DND-41 (cell line): ENCODE data around the gene STRADA.

Experiments used
- EZH2 ChIP-seq: IDR thresholded peaks from 3 replicates; pipeline ENCODE4 v1.6.1; 2012; ENCODE audit warnings: borderline replicate concordance, low read depth, mild to moderate bottlenecking, moderate library complexity, low read length, inconsistent platforms; ENCODE audit not compliant: severe bottlenecking
- TF ChIP-seq, protein P1 (sequence below): IDR thresholded peaks from 2 replicates; pipeline ENCODE4 v1.5.1; 2012; ENCODE audit warnings: borderline replicate concordance, low read length, moderate library complexity, mild to moderate bottlenecking; ENCODE audit not compliant: poor library complexity, severe bottlenecking; ENCODE audit errors: extremely low read depth

DNA sequence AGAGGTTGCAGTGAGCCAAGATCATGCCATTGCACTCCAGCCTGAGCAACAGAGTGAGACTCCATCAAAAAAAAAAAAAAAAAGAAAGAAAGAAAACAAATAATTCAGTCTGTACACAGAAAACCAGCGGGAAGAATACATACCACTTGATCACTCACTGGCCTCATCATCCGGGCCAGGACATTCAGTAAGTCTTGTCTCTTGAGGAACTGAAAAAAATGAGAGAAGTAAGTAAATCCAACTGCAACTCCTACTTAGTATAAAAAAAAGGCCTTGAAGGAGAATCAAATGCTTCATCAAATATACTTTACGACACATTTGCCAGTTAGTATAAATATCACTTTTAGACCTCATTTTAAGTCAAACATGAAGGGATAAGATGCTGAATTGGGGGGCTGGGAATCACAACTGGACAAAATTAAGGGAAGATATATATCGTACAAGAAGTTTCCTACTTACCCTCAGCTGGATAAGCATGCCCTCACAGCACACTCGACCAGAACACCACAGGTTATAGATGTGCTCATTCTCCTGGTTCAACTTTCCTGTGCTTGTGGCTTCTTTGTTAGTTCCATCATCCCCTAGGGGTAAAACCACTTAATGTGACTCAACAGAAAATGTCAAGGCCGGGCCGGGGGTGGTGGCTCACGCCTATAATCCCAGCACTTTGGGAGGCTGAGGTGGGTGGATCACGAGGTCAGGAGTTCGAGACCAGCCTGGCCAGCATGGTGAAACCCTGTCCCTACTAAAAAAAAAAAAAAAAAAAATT is 19.4 kb upstream of the STRADA start:
- TF ChIP-seq, protein P1, sequence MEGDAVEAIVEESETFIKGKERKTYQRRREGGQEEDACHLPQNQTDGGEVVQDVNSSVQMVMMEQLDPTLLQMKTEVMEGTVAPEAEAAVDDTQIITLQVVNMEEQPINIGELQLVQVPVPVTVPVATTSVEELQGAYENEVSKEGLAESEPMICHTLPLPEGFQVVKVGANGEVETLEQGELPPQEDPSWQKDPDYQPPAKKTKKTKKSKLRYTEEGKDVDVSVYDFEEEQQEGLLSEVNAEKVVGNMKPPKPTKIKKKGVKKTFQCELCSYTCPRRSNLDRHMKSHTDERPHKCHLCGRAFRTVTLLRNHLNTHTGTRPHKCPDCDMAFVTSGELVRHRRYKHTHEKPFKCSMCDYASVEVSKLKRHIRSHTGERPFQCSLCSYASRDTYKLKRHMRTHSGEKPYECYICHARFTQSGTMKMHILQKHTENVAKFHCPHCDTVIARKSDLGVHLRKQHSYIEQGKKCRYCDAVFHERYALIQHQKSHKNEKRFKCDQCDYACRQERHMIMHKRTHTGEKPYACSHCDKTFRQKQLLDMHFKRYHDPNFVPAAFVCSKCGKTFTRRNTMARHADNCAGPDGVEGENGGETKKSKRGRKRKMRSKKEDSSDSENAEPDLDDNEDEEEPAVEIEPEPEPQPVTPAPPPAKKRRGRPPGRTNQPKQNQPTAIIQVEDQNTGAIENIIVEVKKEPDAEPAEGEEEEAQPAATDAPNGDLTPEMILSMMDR = no peak
- TF ChIP-seq EZH2 = no peak
